Measurements from ENCODE around the gene BCL2. TPM values are rescaled to one million over a fixed set of nuclear protein-coding genes. Genes with fewer than 3 reads are reported as not detected.

BCL2 gene
- total and polyA plus RNA-seq, 9 of the 15 experiments (the other 6 are each of a cell fraction or from before 2014, with no cell fraction given), result 0.10 to 1.1 (median 0.65) TPM

GRCh38 chr18:63331105-63331504, 11.5 kb upstream of the BCL2 start (continued):
- TF ChIP-seq PBX2 (CRISPR knock-in tag; IDR thresholded peaks at IDR 0.05; ENCODE audit: low read depth) (no peak), PBX2 (tag; conservative IDR thresholded peaks at IDR 0.05; ENCODE audit: low read depth) (no peak), ZNF830 (CRISPR knock-in tag; IDR thresholded peaks at IDR 0.05) (no peak), RBFOX2 (IDR thresholded peaks at IDR 0.05; ENCODE audit: low read depth, low read length) (no peak), BHLHE40 (IDR thresholded peaks at IDR 0.05; ENCODE audit: low read length) (no peak), STAG1 (CRISPR knock-in tag; IDR thresholded peaks at IDR 0.05; ENCODE audit: borderline replicate concordance) (no peak)

DNA sequence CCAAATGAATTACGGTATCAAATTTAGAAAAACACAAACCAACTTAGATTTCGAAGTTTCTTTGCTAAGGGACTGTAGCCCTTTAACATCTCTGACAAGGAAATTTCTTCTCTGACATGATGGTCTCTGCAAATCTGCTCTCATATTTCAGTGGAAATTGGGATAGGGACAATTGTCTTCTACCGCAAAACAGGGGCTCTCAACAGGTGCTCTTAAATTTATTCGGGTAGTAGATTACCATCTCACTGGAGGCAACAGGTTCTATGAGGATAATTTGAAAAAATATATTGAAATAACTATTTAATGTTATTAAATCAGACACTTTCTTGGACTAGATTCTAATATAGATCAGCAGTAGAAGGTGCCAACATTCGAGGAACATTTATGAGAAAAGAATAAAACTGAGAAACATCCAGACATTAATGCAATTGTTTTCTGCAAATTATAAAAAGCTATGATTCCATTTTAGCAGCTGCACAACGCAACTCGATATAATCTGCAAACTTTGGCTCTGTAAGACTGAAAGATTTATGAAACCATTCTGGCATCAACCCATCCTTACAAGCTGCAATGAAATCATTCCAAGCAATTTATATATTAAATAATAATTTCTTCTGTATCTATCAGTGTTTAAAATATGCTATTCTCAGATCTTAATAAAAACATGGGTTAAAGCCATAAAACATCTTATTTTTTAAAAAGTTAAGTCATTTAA, 10.0 kb upstream of the BCL2 start:
- ATAC-seq, result no peak
- Histone ChIP-seq H3K4me2 (ENCODE audit: insufficient read depth, low read length) (no peak overlapping the region), H3K27ac (ENCODE audit: extremely low read depth, low read depth, low read length) (no peak overlapping the region), H3K27me3 (ENCODE audit: control insufficient read depth in 2 of 2, insufficient read depth in 2 of 2, low read length in 2 of 2) (no peaks in the 10 kb centered on the region), H2AFZ (ENCODE audit: low read depth, low read length) (no peak overlapping the region), H3K9me3 (replicated peaks; ENCODE audit: control insufficient read depth, insufficient read depth, low read depth, low read length) (no peaks in the 10 kb centered on the region), H3K4me3 (no peak overlapping the region), H3K79me2 (ENCODE audit: control insufficient read depth, insufficient read depth, low read length) (no peaks in the 10 kb centered on the region), H3K9me1 (ENCODE audit: control insufficient read depth, insufficient read depth, low read length) (no peaks in the 10 kb centered on the region), H3K4me1 (replicated peaks in 1 of 2; ENCODE audit: control insufficient read depth in 2 of 2, insufficient read depth in 2 of 2, low read length in 2 of 2) (no peaks in the 10 kb centered on the region; a peak in 1 of 5 replicates), H4K20me1 (replicated peaks; ENCODE audit: control insufficient read depth, insufficient read depth, low read length) (no peaks in the 10 kb centered on the region), H3K9ac (ENCODE audit: insufficient read depth in 1 of 2, low read depth in 2 of 2, low read length in 2 of 2) (no peak overlapping the region), H3K36me3 (ENCODE audit: control insufficient read depth, insufficient read depth, low read length) (peaks cover 13% of the 10 kb centered on the region; the same call in 2 of the 3 replicates)
- BruUV-seq (replicated peaks), result no TSS peak
- in situ Hi-C loops (cut with MboI), result no loop called here
- no peak for DNase-seq (ENCODE audit: extremely low read depth in 1 of 4, low spot score in 3 of 4)
- WGBS (ENCODE audit: insufficient coverage, low coverage, missing lambda C conversion rate), result 65% methylated on average over 7 of the region's 7 CpGs
- ChIA-PET POLR2A (no interaction called here), CTCF (ENCODE audit: low intra/inter-chr PET ratio) (no interaction called here)
- intact Hi-C loops (cut with micrococcal nuclease), result no loop called here
- no peak for FAIRE-seq
- TF ChIP-seq ZNF444 (CRISPR knock-in tag; IDR thresholded peaks at IDR 0.05), result no peak
- TF ChIP-seq SRF (CRISPR knock-in tag; IDR thresholded peaks at IDR 0.05), result no peak

All from K562 (cell line).